Stimulated activated memory B cell treated with anti-CD40 and anti-IgM and Interleukin-4, amounts not matched to agents 10 μg/mL and 1 μg/mL and 100 μg/mL, for 72 hours (primary cell): ENCODE measurements around the gene IPO5.

Source experiments
- ATAC-seq: fragments of 150-1000 bp; cut with Tn5 transposase; 2 replicates; pipeline ENCODE4 v1.10.0; 2021
- H3K27ac Mint-ChIP-seq: one replicate; pipeline ENCODE4 v1.8.0; 2022; ENCODE audit warnings: mild to moderate bottlenecking, mixed read lengths
- H3K27me3 Mint-ChIP-seq: one replicate; pipeline ENCODE4 v1.8.0; 2022; ENCODE audit warnings: mixed read lengths
- H3K36me3 Mint-ChIP-seq: one replicate; pipeline ENCODE4 v1.8.0; 2022; ENCODE audit warnings: mixed read lengths
- H3K4me1 Mint-ChIP-seq: one replicate; pipeline ENCODE4 v1.8.0; 2022; ENCODE audit warnings: mixed read lengths
- H3K4me3 Mint-ChIP-seq: one replicate; pipeline ENCODE4 v1.8.0; 2022; ENCODE audit warnings: mild to moderate bottlenecking, moderate library complexity, mixed read lengths
- H3K9me3 Mint-ChIP-seq: one replicate; pipeline ENCODE4 v1.8.0; 2022; ENCODE audit warnings: mixed read lengths

Gene IPO5

GRCh38 chr13:98048265-98048664 is 94.8 kb downstream of the IPO5 start:
- H3K9me3 Mint-ChIP-seq, result peaks cover 4% of the 10 kb centered on the region
- no peak overlapping the region for H3K27ac Mint-ChIP-seq
- no peaks in the 10 kb centered on the region for H3K4me1 Mint-ChIP-seq
- H3K27me3 Mint-ChIP-seq, result no peaks in the 10 kb centered on the region
- no peak overlapping the region for H3K4me3 Mint-ChIP-seq
- no peak for ATAC-seq
- no peaks in the 10 kb centered on the region for H3K36me3 Mint-ChIP-seq

- no peaks in the 10 kb centered on the region for H3K27me3 Mint-ChIP-seq
- peaks cover 4% of the 10 kb centered on the region for H3K36me3 Mint-ChIP-seq
- no peak for ATAC-seq
- H3K4me1 Mint-ChIP-seq, result no peaks in the 10 kb centered on the region
- no peak overlapping the region for H3K27ac Mint-ChIP-seq
- peaks cover 8% of the 10 kb centered on the region for H3K9me3 Mint-ChIP-seq
- H3K4me3 Mint-ChIP-seq, result no peak overlapping the region
These were observed 96.6 kb downstream of the IPO5 start for GRCh38 chr13:98050041-98050466.

GRCh38 chr13:98052412-98052811 is 98.9 kb downstream of the IPO5 start:
- no peak overlapping the region for H3K4me3 Mint-ChIP-seq
- no peak for ATAC-seq
- H3K27me3 Mint-ChIP-seq, result peaks cover 14% of the 10 kb centered on the region
- peaks cover 4% of the 10 kb centered on the region for H3K36me3 Mint-ChIP-seq
- H3K27ac Mint-ChIP-seq, result no peak overlapping the region
- no peaks in the 10 kb centered on the region for H3K4me1 Mint-ChIP-seq
- peaks cover 8% of the 10 kb centered on the region for H3K9me3 Mint-ChIP-seq

DNA sequence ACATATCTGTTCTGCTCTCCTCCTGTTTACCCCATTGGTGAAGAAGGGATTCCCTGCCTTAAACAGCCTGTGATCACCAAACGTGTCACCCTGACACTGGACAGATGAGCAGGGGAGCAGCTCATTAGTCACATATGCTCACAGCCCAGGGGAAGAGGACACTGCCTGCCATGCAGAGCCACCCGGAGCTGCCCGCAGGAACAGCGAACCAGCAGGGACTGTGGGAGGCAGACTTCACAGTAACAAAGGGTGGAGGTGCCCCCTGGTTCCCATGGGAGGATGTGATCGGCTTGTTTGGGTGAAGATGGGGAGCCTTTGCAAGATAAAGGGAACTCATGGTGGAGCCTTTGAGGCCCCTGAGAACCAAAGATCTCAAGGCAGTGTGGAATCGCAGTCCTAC is 100.8 kb downstream of the IPO5 start:
- peaks cover 4% of the 10 kb centered on the region for H3K36me3 Mint-ChIP-seq
- H3K4me1 Mint-ChIP-seq, result no peaks in the 10 kb centered on the region
- no peak overlapping the region for H3K27ac Mint-ChIP-seq
- no peak overlapping the region for H3K4me3 Mint-ChIP-seq
- peaks cover 14% of the 10 kb centered on the region for H3K27me3 Mint-ChIP-seq
- no peak for ATAC-seq
- peaks cover 8% of the 10 kb centered on the region for H3K9me3 Mint-ChIP-seq

DNA sequence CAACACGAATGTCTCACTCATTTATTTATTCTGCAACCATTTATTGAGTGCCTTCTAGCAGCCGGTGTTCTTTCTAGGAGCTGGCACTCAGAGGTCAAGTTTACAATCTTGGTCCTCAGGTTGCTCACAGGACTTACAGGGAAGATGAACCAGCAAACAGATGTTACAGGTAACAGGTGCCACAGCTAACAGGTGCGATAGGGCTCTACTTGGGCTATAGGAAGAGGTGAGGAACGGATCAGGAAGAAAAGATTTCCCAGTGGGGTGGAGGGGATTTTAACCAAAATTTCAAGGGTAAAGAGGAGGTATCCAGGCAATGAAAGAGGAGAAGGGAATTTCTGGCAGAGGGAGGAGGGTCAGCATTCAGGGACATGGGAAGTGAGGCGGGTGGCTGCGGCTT is 102.1 kb downstream of the IPO5 start:
- no peak for ATAC-seq
- no peak overlapping the region for H3K4me3 Mint-ChIP-seq
- no peak overlapping the region for H3K27ac Mint-ChIP-seq
- H3K27me3 Mint-ChIP-seq, result peaks cover 14% of the 10 kb centered on the region
- no peaks in the 10 kb centered on the region for H3K4me1 Mint-ChIP-seq
- peaks cover 8% of the 10 kb centered on the region for H3K9me3 Mint-ChIP-seq
- peaks cover 4% of the 10 kb centered on the region for H3K36me3 Mint-ChIP-seq

GRCh38 chr13:98056839-98057410 is 103.5 kb downstream of the IPO5 start:
- ATAC-seq, result no peak

GRCh38 chr13:98059276-98059675 is 105.8 kb downstream of the IPO5 start:
- Mint-ChIP-seq H3K9me3 (no peaks in the 10 kb centered on the region), H3K36me3 (no peaks in the 10 kb centered on the region), H3K4me3 (no peak overlapping the region), H3K27ac (no peak overlapping the region), H3K4me1 (no peaks in the 10 kb centered on the region), H3K27me3 (peaks cover 20% of the 10 kb centered on the region)
- no peak for ATAC-seq

More at GRCh38 chr13:98056839-98057410, 103.5 kb downstream of the IPO5 start:
- no peak overlapping the region for H3K4me3 Mint-ChIP-seq
- H3K4me1 Mint-ChIP-seq, result no peaks in the 10 kb centered on the region
- H3K27me3 Mint-ChIP-seq, result peaks cover 14% of the 10 kb centered on the region
- no peak overlapping the region for H3K27ac Mint-ChIP-seq
- peaks cover 4% of the 10 kb centered on the region for H3K36me3 Mint-ChIP-seq
- peaks cover 8% of the 10 kb centered on the region for H3K9me3 Mint-ChIP-seq

- Mint-ChIP-seq H3K27ac (no peak overlapping the region), H3K27me3 (peaks cover 25% of the 10 kb centered on the region), H3K36me3 (no peaks in the 10 kb centered on the region), H3K9me3 (no peaks in the 10 kb centered on the region), H3K4me3 (no peak overlapping the region), H3K4me1 (no peaks in the 10 kb centered on the region)
- no peak for ATAC-seq
These were observed 106.8 kb downstream of the IPO5 start for GRCh38 chr13:98060282-98060681.

- no peaks in the 10 kb centered on the region for H3K9me3 Mint-ChIP-seq
- no peak for ATAC-seq
- no peak overlapping the region for H3K4me3 Mint-ChIP-seq
- peaks cover 25% of the 10 kb centered on the region for H3K27me3 Mint-ChIP-seq
- no peaks in the 10 kb centered on the region for H3K4me1 Mint-ChIP-seq
- no peak overlapping the region for H3K27ac Mint-ChIP-seq
- no peaks in the 10 kb centered on the region for H3K36me3 Mint-ChIP-seq
These were observed 112.0 kb downstream of the IPO5 start for GRCh38 chr13:98065468-98065867.

DNA sequence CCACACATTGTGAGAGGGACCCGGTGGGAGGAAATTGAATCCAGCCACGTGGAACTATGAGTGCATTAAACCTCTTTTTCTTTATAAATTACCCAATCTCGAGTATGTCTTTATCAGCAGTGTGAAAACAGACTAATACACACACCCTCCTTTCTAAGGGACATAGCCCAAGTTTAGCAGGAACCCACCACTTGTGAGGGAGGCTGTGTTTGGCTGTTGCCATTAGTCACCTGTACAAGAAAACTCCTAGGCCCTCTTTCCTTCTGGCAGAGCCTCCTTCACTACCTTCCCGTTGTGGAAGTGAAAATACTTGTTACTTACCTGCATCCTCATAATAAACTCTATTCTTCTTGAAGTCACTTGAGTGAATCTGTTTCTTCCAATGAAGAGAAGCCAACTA is 113.2 kb downstream of the IPO5 start:
- H3K4me3 Mint-ChIP-seq, result no peak overlapping the region
- no peaks in the 10 kb centered on the region for H3K36me3 Mint-ChIP-seq
- peaks cover 25% of the 10 kb centered on the region for H3K27me3 Mint-ChIP-seq
- no peak for ATAC-seq
- H3K9me3 Mint-ChIP-seq, result no peaks in the 10 kb centered on the region
- no peak overlapping the region for H3K27ac Mint-ChIP-seq
- H3K4me1 Mint-ChIP-seq, result no peaks in the 10 kb centered on the region

- Mint-ChIP-seq H3K9me3 (no peaks in the 10 kb centered on the region), H3K4me1 (no peaks in the 10 kb centered on the region), H3K36me3 (no peaks in the 10 kb centered on the region), H3K27ac (no peak overlapping the region), H3K27me3 (peaks cover 25% of the 10 kb centered on the region), H3K4me3 (no peak overlapping the region)
- no peak for ATAC-seq
These were observed 115.0 kb downstream of the IPO5 start for GRCh38 chr13:98068521-98068920.

DNA sequence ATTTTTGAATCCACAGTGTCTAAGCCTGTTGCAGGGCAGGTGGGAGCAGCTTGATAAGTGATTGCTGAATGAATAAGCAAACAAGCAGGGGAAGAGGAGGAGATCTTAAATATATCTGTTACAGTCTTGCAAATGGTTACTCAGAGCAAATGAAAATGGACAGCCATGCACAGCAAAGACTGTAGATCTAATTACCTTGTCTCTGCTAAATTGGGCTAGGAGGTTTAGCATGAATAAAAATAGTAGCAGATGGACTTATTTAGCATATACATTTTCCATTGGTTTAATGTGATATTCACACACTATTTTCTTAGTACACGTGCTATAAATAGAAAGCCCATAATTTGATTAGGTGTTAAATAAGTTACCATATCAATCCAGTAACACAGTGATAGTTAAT is 116.5 kb downstream of the IPO5 start:
- no peak overlapping the region for H3K4me3 Mint-ChIP-seq
- no peak overlapping the region for H3K27ac Mint-ChIP-seq
- ATAC-seq, result no peak
- H3K4me1 Mint-ChIP-seq, result no peaks in the 10 kb centered on the region
- H3K9me3 Mint-ChIP-seq, result no peaks in the 10 kb centered on the region
- peaks cover 16% of the 10 kb centered on the region for H3K27me3 Mint-ChIP-seq
- no peaks in the 10 kb centered on the region for H3K36me3 Mint-ChIP-seq

DNA sequence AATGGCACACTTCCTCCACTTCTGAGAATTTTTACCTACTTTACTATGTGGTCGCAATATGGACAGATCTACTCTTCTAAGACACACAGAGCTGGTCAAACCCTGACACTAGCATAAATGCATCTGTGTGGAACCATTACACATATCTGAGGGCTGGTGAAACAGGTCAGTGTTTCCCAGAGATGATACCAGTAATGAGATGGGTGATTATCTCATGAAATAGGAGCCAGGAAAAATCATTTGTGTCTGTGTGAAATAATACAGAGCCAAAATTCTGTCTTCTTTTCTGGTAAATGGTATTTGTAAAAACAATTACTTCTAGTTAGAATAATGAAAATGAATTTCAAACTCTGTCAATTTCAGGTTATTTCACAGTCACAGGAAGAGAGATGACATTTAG is 117.8 kb downstream of the IPO5 start:
- no peak overlapping the region for H3K4me3 Mint-ChIP-seq
- H3K9me3 Mint-ChIP-seq, result no peaks in the 10 kb centered on the region
- H3K27me3 Mint-ChIP-seq, result peaks cover 7% of the 10 kb centered on the region
- no peaks in the 10 kb centered on the region for H3K4me1 Mint-ChIP-seq
- H3K27ac Mint-ChIP-seq, result no peak overlapping the region
- H3K36me3 Mint-ChIP-seq, result no peaks in the 10 kb centered on the region
- no peak for ATAC-seq

DNA sequence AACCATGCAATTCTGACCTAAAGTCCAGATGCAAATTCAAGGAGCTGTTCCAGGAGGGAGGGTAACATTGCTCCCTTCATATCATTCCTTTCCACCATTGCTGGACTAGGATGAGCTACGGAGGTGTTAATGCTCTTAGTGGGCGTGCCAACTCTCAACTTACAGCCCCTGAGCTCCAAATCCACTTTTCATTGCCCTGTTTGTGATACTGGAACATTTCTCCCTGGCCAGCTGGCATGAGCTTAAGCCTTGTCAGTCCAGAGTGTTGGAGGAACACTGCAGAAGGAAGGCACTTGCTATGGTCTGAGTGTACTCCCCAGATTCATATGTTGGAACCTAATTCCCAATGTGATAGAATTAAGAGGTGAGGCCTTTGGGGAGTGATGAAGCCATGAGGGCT is 119.0 kb downstream of the IPO5 start:
- ATAC-seq, result no peak

More for the DNA sequence above, 119.0 kb downstream of the IPO5 start:
- Mint-ChIP-seq H3K27ac (no peak overlapping the region), H3K36me3 (no peaks in the 10 kb centered on the region), H3K4me3 (no peak overlapping the region), H3K4me1 (no peaks in the 10 kb centered on the region), H3K27me3 (no peaks in the 10 kb centered on the region), H3K9me3 (no peaks in the 10 kb centered on the region)
